ENCODE data around the gene ARHGAP9.

- TF ChIP-seq CREB1 (CRISPR knock-in tag; IDR thresholded peaks at IDR 0.05) (no peak), ZNF232 (CRISPR knock-in tag; IDR thresholded peaks at IDR 0.05) (no peak)
Observed at GRCh38 chr12:57462912-57463253, 16.8 kb downstream of the ARHGAP9 start.
